HG03442 (cell line): ENCODE results near the gene CACNA1E.

ENCODE experiments used
- ATAC-seq: cut with Tn5 transposase; IDR thresholded peaks from one replicate; pipeline ENCODE4 v1.9.1; 2021; ENCODE audit warnings: mild to moderate bottlenecking, moderate library complexity; ENCODE audit not compliant: unreplicated experiment

Gene CACNA1E

GRCh38 chr1:181626279-181626938, 143.1 kb downstream of the CACNA1E start:
- ATAC-seq: no peak

GRCh38 chr1:181630398-181630797, 147.1 kb downstream of the CACNA1E start:
- ATAC-seq: no peak

- no peak for ATAC-seq
Measured at GRCh38 chr1:181630838-181631237, 147.5 kb downstream of the CACNA1E start.

- ATAC-seq: no peak
Measured at GRCh38 chr1:181632492-181632891, 149.2 kb downstream of the CACNA1E start.

- ATAC-seq: no peak
Measured at GRCh38 chr1:181632960-181633359, 149.6 kb downstream of the CACNA1E start.

- ATAC-seq: no peak
Measured at GRCh38 chr1:181635110-181635509, 151.8 kb downstream of the CACNA1E start.

GRCh38 chr1:181637998-181638397, 154.7 kb downstream of the CACNA1E start:
- no peak for ATAC-seq

GRCh38 chr1:181640956-181641355, 157.6 kb downstream of the CACNA1E start:
- no peak for ATAC-seq

GRCh38 chr1:181643631-181644030, 160.3 kb downstream of the CACNA1E start:
- no peak for ATAC-seq

- no peak for ATAC-seq
Measured at GRCh38 chr1:181645171-181645570, 161.9 kb downstream of the CACNA1E start.

- no peak for ATAC-seq
Measured at GRCh38 chr1:181646710-181647109, 163.4 kb downstream of the CACNA1E start.

- ATAC-seq: no peak
Measured at GRCh38 chr1:181647314-181648035, 164.2 kb downstream of the CACNA1E start.

GRCh38 chr1:181651276-181651675, 168.0 kb downstream of the CACNA1E start:
- no peak for ATAC-seq

- no peak for ATAC-seq
Measured at GRCh38 chr1:181655756-181656155, 172.4 kb downstream of the CACNA1E start.

GRCh38 chr1:181656491-181656890, 173.2 kb downstream of the CACNA1E start:
- no peak for ATAC-seq

GRCh38 chr1:181658581-181658980, 175.3 kb downstream of the CACNA1E start:
- no peak for ATAC-seq

- no peak for ATAC-seq
Measured at GRCh38 chr1:181659321-181659957, 176.1 kb downstream of the CACNA1E start.

GRCh38 chr1:181660621-181661020, 177.3 kb downstream of the CACNA1E start:
- no peak for ATAC-seq

GRCh38 chr1:181661569-181661968, 178.3 kb downstream of the CACNA1E start:
- no peak for ATAC-seq

- ATAC-seq: no peak
Measured at GRCh38 chr1:181662606-181663005, 179.3 kb downstream of the CACNA1E start.

GRCh38 chr1:181664543-181664942, 181.2 kb downstream of the CACNA1E start:
- no peak for ATAC-seq

- ATAC-seq: no peak
Measured at GRCh38 chr1:181669246-181669645, 185.9 kb downstream of the CACNA1E start.
